RWPE2 (cell line): ENCODE results near the gene UQCRHL.

Experiments used
- ATAC-seq: fragments of 200-7000 bp; cut with Tn5 transposase; 3 replicates; pipeline ENCODE4 v1.9.1; 2021; ENCODE audit warnings: low read depth
- DNase-seq: peaks from one replicate; pipeline ENCODE4 v3.0.0-alpha.2; 2020; ENCODE audit warnings: low spot score
- H3K27ac ChIP-seq: fragments of 450-650 bp; 2 replicates; pipeline ENCODE4 v1.5.1; 2017; ENCODE audit warnings: mild to moderate bottlenecking; ENCODE audit not compliant: poor library complexity, severe bottlenecking
- H3K27me3 ChIP-seq: fragments of 250-450 bp; sonication (Bioruptor Pico); 2 replicates; pipeline ENCODE4 v1.5.1; 2021; ENCODE audit warnings: mild to moderate bottlenecking, moderate library complexity; ENCODE audit not compliant: insufficient read depth, poor library complexity, severe bottlenecking
- H3K36me3 ChIP-seq: fragments of 250-450 bp; sonication (Bioruptor Pico); 2 replicates; pipeline ENCODE4 v1.5.1; 2020; ENCODE audit warnings: low read depth, mild to moderate bottlenecking, moderate library complexity
- H3K4me1 ChIP-seq: fragments of 250-450 bp; sonication (Bioruptor Pico); 2 replicates; pipeline ENCODE4 v1.5.1; 2021; ENCODE audit warnings: mild to moderate bottlenecking, moderate library complexity; ENCODE audit not compliant: insufficient read depth, poor library complexity, severe bottlenecking
- H3K4me3 ChIP-seq: fragments of 250-450 bp; sonication (Bioruptor Pico); 2 replicates; pipeline ENCODE4 v1.5.1; 2021; ENCODE audit warnings: mild to moderate bottlenecking, moderate library complexity; ENCODE audit not compliant: severe bottlenecking
- H3K9me3 ChIP-seq: fragments of 250-450 bp; sonication (Bioruptor Pico); 2 replicates; pipeline ENCODE4 v1.5.1; 2021; ENCODE audit warnings: mild to moderate bottlenecking, moderate library complexity; ENCODE audit not compliant: severe bottlenecking
- CTCF ChIP-seq: fragments of 450-650 bp; IDR thresholded peaks from one replicate; pipeline ENCODE4 v1.5.1; 2017; ENCODE audit warnings: mild to moderate bottlenecking, moderate library complexity; ENCODE audit not compliant: poor library complexity, severe bottlenecking

Gene UQCRHL

DNA sequence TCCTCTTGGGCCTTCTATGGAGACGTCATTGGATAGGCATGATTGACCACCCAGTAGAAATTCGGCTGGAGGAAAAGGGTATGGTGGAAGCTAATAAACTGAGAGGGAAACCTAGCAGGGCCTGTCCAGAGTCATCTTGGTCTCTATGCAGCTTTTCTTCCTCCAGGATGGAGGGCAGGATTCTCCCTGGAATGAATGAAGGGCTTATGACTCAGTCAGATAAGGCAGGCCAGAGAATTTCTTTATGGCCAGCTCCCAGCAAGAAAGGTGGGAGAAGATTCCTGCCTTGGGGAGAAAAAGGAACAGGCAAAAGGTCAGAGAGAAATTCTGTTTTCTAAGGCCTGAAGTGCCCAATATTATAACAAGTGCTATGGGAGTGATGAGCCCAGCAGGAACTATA, 31.7 kb downstream of the UQCRHL start:
- Histone ChIP-seq H3K9me3 (no peaks in the 10 kb centered on the region), H3K4me1 (no peaks in the 10 kb centered on the region), H3K36me3 (peaks cover 100% of the 10 kb centered on the region), H3K27me3 (no peaks in the 10 kb centered on the region), H3K4me3 (no peak overlapping the region), H3K27ac (no peak overlapping the region)
- no peak for DNase-seq
- no peak for ATAC-seq
- TF ChIP-seq CTCF = no peak

DNA sequence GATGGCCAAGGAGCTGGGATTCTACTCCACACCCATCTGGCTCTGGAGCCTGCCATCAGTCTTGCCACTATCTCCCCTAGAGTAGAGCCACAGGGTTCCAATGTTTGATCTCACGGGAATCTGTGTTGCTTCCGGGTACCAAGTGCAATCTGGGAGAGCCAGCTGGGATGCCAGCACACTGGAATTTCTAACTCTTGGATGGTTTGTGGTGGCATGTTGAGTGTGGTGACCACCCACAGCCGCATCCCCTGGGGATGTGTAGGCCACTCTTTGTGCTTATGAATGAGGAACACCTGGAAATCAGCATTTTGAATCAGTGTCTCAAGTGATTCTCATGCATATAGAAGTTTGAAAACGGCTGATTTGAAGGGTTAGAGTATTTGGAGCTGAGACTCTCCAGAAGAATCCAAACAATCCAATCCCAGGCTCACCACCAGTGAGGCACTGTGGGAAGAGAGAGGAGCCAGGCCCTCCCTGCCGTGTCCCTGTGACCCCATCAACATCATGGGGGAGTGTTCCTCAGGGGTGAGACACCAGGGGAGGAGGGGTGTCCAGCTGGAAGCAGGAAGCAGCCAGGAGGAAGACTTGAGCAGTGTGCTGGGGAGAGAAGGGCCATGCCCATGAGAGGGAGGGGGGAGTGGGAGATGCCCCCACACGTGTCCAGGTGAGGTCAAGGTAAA, 35.5 kb downstream of the UQCRHL start:
- Histone ChIP-seq H3K27me3 (no peaks in the 10 kb centered on the region), H3K36me3 (peaks cover 97% of the 10 kb centered on the region), H3K27ac (no peak overlapping the region), H3K9me3 (no peaks in the 10 kb centered on the region), H3K4me1 (no peaks in the 10 kb centered on the region), H3K4me3 (no peak overlapping the region)
- ATAC-seq (no peak), DNase-seq (no peak)
- no peak for TF ChIP-seq CTCF

GRCh38 chr1:15770313-15770962, 37.0 kb downstream of the UQCRHL start:
- Histone ChIP-seq H3K9me3 (no peaks in the 10 kb centered on the region), H3K36me3 (peaks cover 97% of the 10 kb centered on the region), H3K4me1 (peaks cover 11% of the 10 kb centered on the region), H3K27me3 (no peaks in the 10 kb centered on the region), H3K27ac (no peak overlapping the region), H3K4me3 (no peak overlapping the region)
- no peak for TF ChIP-seq CTCF
- ATAC-seq (no peak), DNase-seq (no peak)

GRCh38 chr1:15768388-15768787, 39.1 kb downstream of the UQCRHL start:
- Histone ChIP-seq H3K4me1 (peaks cover 31% of the 10 kb centered on the region), H3K36me3 (peaks cover 88% of the 10 kb centered on the region), H3K27me3 (no peaks in the 10 kb centered on the region), H3K4me3 (no peak overlapping the region), H3K9me3 (no peaks in the 10 kb centered on the region), H3K27ac (peak overlapping the region; percentile 7)
- DNase-seq (no peak), ATAC-seq (no peak)
- no peak for TF ChIP-seq CTCF

DNA sequence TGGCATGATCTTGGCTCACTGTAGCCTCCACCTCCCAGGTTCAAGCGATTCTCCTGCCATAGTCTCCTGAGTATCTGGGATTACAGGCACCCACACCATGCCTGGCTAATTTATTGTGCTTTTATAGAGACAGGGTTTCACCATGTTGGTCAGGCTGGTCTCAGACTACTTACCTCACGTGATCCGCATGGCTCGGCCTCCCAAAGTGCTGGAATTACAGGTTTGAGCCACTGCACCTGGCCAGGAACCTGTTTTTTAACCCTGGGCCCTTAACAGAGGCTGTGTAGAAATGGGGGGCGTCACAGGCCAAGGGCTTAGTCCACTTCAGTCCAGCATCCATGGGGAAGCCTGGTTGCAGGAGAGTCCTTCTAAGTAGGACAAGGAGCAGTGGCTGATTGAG, 39.5 kb downstream of the UQCRHL start:
- Histone ChIP-seq H3K36me3 (peaks cover 84% of the 10 kb centered on the region), H3K9me3 (no peaks in the 10 kb centered on the region), H3K27ac (peak overlapping the region; percentile 7), H3K4me3 (no peak overlapping the region), H3K27me3 (no peaks in the 10 kb centered on the region), H3K4me1 (peaks cover 34% of the 10 kb centered on the region)
- no peak for DNase-seq
- no peak for TF ChIP-seq CTCF
- no peak for ATAC-seq
